CD4-positive, alpha-beta memory T cell (primary cell): ENCODE data around the gene GPS2. TPM values are rescaled to one million over a fixed set of nuclear protein-coding genes. Genes with fewer than 3 reads are reported as not detected.

ENCODE experiments used
- CTCF ChIA-PET: fragments of 350-600 bp; sonication (Branson Sonifier 250); formaldehyde crosslinking; loops from one replicate; lab custom pipeline; 2021; ENCODE audit warnings: inconsistent platforms; ENCODE audit not compliant: partially characterized antibody; lab: Charles Lee
- POLR2A ChIA-PET: fragments of 350-600 bp; sonication (Branson Sonifier 250); formaldehyde crosslinking; loops from one replicate; lab custom pipeline; 2021; ENCODE audit not compliant: partially characterized antibody; lab: Charles Lee
- DNase-seq, 5 donors: peaks; one replicate each; pipeline versions ENCODE4 v3.0.0 to v3.0.0-alpha.2; 2020 to 2022; ENCODE audit warnings: mixed read lengths in 1 of 5
- H3K27ac ChIP-seq: one replicate; pipeline ENCODE4 v1.7.0; 2013; ENCODE audit warnings: low read depth, low read length
- H3K27me3 ChIP-seq: 2 replicates; pipeline ENCODE4 v1.7.0; 2013; ENCODE audit warnings: mild to moderate bottlenecking, low read length, moderate library complexity; ENCODE audit not compliant: insufficient read depth
- H3K36me3 ChIP-seq: 2 replicates; pipeline ENCODE4 v1.7.0; 2013; ENCODE audit warnings: mild to moderate bottlenecking, low read length, moderate library complexity; ENCODE audit not compliant: insufficient read depth
- H3K4me1 ChIP-seq: 2 replicates; pipeline ENCODE4 v1.7.0; 2013; ENCODE audit warnings: mild to moderate bottlenecking, low read length, moderate library complexity; ENCODE audit not compliant: insufficient read depth
- H3K4me3 ChIP-seq, 2 donors: one replicate each; pipeline ENCODE4 v1.7.0; 2013; ENCODE audit warnings: low read length in 2 of 2, mild to moderate bottlenecking in 1 of 2
- H3K9me3 ChIP-seq, 2 donors: one replicate each; pipeline ENCODE4 v1.7.0; 2013; ENCODE audit warnings: low read length in 2 of 2, control low read depth in 1 of 2; ENCODE audit not compliant: control insufficient read depth in 1 of 2
- H3K27ac Mint-ChIP-seq, 7 donors: one replicate each; pipeline ENCODE4 v1.8.0; 2020 to 2021; ENCODE audit warnings: mixed read lengths in 7 of 7, mild to moderate bottlenecking in 6 of 7, inconsistent platforms in 3 of 7, moderate library complexity in 3 of 7
- H3K27me3 Mint-ChIP-seq, 2 donors: one replicate each; pipeline ENCODE4 v1.8.0; 2020 to 2021; ENCODE audit warnings: mixed read lengths in 2 of 2
- H3K36me3 Mint-ChIP-seq, 2 donors: one replicate each; pipeline ENCODE4 v1.8.0; 2020 to 2021; ENCODE audit warnings: mixed read lengths in 2 of 2, inconsistent platforms in 1 of 2, mild to moderate bottlenecking in 1 of 2
- H3K4me1 Mint-ChIP-seq, 4 donors: one replicate each; pipeline ENCODE4 v1.8.0; 2020 to 2021; ENCODE audit warnings: mixed read lengths in 4 of 4, mild to moderate bottlenecking in 1 of 4
- H3K4me3 Mint-ChIP-seq, 8 donors: one replicate each; pipeline ENCODE4 v1.8.0; 2020 to 2021; ENCODE audit warnings: mixed read lengths in 8 of 8, mild to moderate bottlenecking in 7 of 8, moderate library complexity in 6 of 8, inconsistent platforms in 3 of 8
- H3K9me3 Mint-ChIP-seq, 8 donors: one replicate each; pipeline ENCODE4 v1.8.0; 2020 to 2021; ENCODE audit warnings: mixed read lengths in 8 of 8, mild to moderate bottlenecking in 5 of 8, inconsistent platforms in 3 of 8, moderate library complexity in 1 of 8
- intact Hi-C: fragments of 100-400 bp; cut with micrococcal nuclease; formaldehyde crosslinking; loops from one replicate; pipeline ENCODE4 v1.15.1; 2023
- polyA plus RNA-seq, 2 donors: library from polyadenylated mRNA; unstranded; fragments of 300-500 nt; fragmentation: Illumina TruSeq; gene quantifications; one replicate each; pipeline ENCODE4 v1.2.3, GENCODE V29; 2021
- total RNA-seq, 2 experiments: library from RNA; stranded (reverse); gene quantifications; one replicate each; pipeline ENCODE4 v1.2.3, GENCODE V29; 2021

Gene GPS2, protein sequence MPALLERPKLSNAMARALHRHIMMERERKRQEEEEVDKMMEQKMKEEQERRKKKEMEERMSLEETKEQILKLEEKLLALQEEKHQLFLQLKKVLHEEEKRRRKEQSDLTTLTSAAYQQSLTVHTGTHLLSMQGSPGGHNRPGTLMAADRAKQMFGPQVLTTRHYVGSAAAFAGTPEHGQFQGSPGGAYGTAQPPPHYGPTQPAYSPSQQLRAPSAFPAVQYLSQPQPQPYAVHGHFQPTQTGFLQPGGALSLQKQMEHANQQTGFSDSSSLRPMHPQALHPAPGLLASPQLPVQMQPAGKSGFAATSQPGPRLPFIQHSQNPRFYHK
- 100 to 1,000 TPM; 127 to 132 TPM for total RNA-seq
- polyA plus RNA-seq: 100 to 1,000 TPM; 101 to 120 TPM

DNA sequence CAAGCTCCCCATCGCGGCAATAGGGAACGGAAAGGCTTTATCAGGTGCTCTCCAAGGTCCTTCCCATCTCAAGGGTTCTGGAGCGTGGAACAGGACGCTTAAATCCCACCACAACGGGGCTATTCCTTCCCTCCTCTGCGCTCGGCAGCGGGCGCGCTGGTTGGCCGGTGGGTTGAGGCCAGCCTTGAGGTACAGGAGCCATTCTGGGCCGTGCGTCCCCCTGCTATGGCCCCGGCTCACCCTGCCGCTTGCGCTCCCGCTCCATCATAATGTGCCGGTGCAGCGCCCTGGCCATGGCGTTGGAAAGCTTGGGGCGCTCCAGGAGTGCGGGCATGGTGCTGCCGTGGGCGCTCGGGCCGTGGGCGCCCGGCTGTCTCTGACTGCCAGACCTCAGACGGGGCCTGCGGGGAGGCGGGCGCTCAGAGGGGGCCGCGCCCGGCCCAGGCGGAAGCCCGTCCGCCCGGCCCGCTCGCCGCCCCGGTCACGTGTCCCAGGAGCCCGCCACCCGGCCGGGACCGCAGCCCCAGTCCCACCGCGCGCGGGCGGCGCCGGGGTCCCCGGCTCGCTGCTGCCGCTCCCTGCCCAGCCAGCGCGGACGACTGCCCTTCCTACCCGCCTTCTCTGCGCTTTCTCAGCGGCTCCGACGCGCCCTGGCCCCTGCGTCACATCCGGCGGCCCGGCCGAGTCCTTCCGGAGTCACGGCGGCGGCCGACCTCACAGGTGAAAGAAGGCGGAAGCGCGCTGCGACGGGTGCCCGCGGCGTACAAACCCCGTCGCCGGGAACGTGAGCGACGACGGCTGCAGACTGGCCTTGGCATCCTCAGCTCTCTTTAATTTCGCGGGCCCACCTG lies at the start of gene GPS2:
Gene GPS2 (minus strand): TSS at position 642 of the 851 bp plus-strand sequence. CDS start 308 bp downstream, at position 334.
- intact Hi-C loops: loop anchor here (1.0 kb wide), 2 partner anchors 8 to 14 kb away; partner anchors contain the start of genes EIF5A and NEURL4
- H3K27me3 Mint-ChIP-seq: no peaks in the 10 kb centered on the region
- peaks cover 50% of the 10 kb centered on the region for H3K4me1 ChIP-seq
- H3K4me1 Mint-ChIP-seq: peaks cover 29 to 64% (median 44%) of the 10 kb centered on the region in 4 donors
- no peaks in the 10 kb centered on the region for H3K9me3 ChIP-seq
- H3K36me3 ChIP-seq: peaks cover 59% of the 10 kb centered on the region
- ChIA-PET POLR2A (interaction anchor here (0.8 to 9.3 kb wide), 23 partner anchors 10 to 372 kb away, joined by 3 to 187 read pairs (median 6); partner anchors contain the start of genes ACADVL, ACAP1, DLG4 and DVL2), CTCF (interaction anchor here (0.6 to 4.2 kb wide), 7 partner anchors 10 to 122 kb away, joined by 3 to 21 read pairs (median 6); partner anchors contain the start of gene ACAP1)
- H3K4me3 ChIP-seq: peak within 1 kb of the TSS; percentile 68 to 76
- peaks cover 52 to 72% of the 10 kb centered on the region in 2 donors for H3K36me3 Mint-ChIP-seq
- H3K4me3 Mint-ChIP-seq: peak within 1 kb of the TSS; percentile 83 to 97 (median 92)
- H3K9me3 Mint-ChIP-seq: peaks cover 0 to 7% (median 0%) of the 10 kb centered on the region in 8 donors
- DNase-seq: peak; percentile 92 to 94 (median 93)
- no peaks in the 10 kb centered on the region for H3K27me3 ChIP-seq
- peak within 1 kb of the TSS; percentile 83 for H3K27ac ChIP-seq
- peak within 1 kb of the TSS; percentile 92 to 98 (median 96) for H3K27ac Mint-ChIP-seq

DNA sequence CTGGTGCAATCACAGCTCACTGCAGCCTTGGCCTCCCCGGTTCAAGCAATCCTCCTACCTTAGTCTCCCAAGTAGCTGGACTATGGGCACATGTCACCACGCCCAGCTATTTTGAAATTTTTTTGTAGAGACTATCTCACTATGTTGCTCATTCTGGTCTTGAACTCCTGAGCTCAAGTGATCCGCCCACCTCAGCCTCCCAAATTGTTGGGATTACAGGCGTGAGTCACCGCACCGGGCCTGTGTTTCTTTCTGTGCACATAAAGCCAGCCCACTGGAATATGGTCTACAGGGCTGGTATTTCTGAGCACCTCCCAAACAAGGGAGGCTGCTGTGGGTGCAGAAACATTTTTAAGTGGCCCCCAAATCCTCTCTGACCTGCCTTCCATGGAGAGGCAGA lies 48.2 kb upstream of the GPS2 start:
- H3K4me3 Mint-ChIP-seq: no peak overlapping the region
- POLR2A ChIA-PET: no interaction called here
- no peaks in the 10 kb centered on the region for H3K4me1 ChIP-seq
- no peak overlapping the region for H3K27ac ChIP-seq
- peaks cover 0 to 1% (median 0%) of the 10 kb centered on the region in 4 donors for H3K4me1 Mint-ChIP-seq
- intact Hi-C loops: no loop called here
- no peaks in the 10 kb centered on the region for H3K9me3 Mint-ChIP-seq
- no peak overlapping the region for H3K4me3 ChIP-seq
- no peaks in the 10 kb centered on the region for H3K36me3 ChIP-seq
- H3K36me3 Mint-ChIP-seq: no peaks in the 10 kb centered on the region
- H3K27me3 ChIP-seq: no peaks in the 10 kb centered on the region
- peaks cover 3% of the 10 kb centered on the region in 2 donors for H3K27me3 Mint-ChIP-seq
- CTCF ChIA-PET: no interaction called here
- no peak overlapping the region for H3K27ac Mint-ChIP-seq
- no peak for DNase-seq
- H3K9me3 ChIP-seq: no peaks in the 10 kb centered on the region

DNA sequence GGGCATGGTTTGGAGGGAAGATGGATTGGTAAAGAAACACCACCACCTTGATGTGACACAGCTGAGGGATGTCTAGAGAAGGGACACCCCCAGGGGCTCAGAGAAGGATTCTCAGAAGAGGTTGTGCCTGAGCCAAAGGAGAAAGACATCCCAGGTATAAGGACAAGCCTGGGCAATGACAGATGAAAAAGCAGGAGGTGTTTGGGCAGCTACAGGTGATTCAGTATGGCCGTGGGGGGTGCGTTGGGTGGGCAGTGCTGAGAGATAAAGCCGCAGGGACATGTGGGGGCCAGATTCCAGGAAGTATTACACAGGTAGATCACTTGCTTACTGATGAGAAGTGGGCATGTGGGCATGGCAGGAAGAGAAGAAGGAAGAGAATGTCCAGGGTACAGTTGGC lies 46.7 kb upstream of the GPS2 start:
- Mint-ChIP-seq H3K27ac (peak overlapping the region in 1 of 7 donors; percentile 68), H3K36me3 (no peaks in the 10 kb centered on the region), H3K9me3 (no peaks in the 10 kb centered on the region), H3K4me1 (peaks cover 0 to 1% (median 0%) of the 10 kb centered on the region in 4 donors), H3K27me3 (peaks cover 2% of the 10 kb centered on the region in 2 donors), H3K4me3 (no peak overlapping the region)
- no peak for DNase-seq
- H3K36me3 ChIP-seq: no peaks in the 10 kb centered on the region
- no peaks in the 10 kb centered on the region for H3K9me3 ChIP-seq
- H3K4me3 ChIP-seq: no peak overlapping the region
- POLR2A ChIA-PET: interaction anchor here (1.9 to 2.0 kb wide), 2 partner anchors 23 to 74 kb away, joined by 6 to 8 read pairs; partner anchors contain the start of gene TMEM102
- no peak overlapping the region for H3K27ac ChIP-seq
- CTCF ChIA-PET: interaction anchor here (0.6 to 2.8 kb wide), 5 partner anchors 9 to 239 kb away, joined by 3 to 10 read pairs (median 4); no protein-coding TSS in a partner anchor
- intact Hi-C loops: no loop called here
- no peaks in the 10 kb centered on the region for H3K27me3 ChIP-seq
- H3K4me1 ChIP-seq: no peaks in the 10 kb centered on the region

GRCh38 chr17:7357381-7357780 lies 42.2 kb upstream of the GPS2 start:
- Histone ChIP-seq H3K27ac (no peak overlapping the region), H3K27me3 (no peaks in the 10 kb centered on the region), H3K36me3 (no peaks in the 10 kb centered on the region), H3K9me3 (no peaks in the 10 kb centered on the region), H3K4me3 (no peak overlapping the region), H3K4me1 (peaks cover 19% of the 10 kb centered on the region)
- Mint-ChIP-seq H3K36me3 (no peaks in the 10 kb centered on the region), H3K4me1 (peaks cover 10 to 27% (median 21%) of the 10 kb centered on the region in 4 donors), H3K27me3 (peaks cover 0 to 2% of the 10 kb centered on the region in 2 donors), H3K27ac (no peak overlapping the region), H3K9me3 (no peaks in the 10 kb centered on the region), H3K4me3 (no peak overlapping the region)
- intact Hi-C loops: no loop called here
- POLR2A ChIA-PET: interaction anchor here (3.8 kb wide), 1 partner anchor 79 kb away, joined by 50 read pairs; the partner anchor contains the start of gene TMEM102
- DNase-seq: no peak
- CTCF ChIA-PET: interaction anchor here (1.0 to 6.6 kb wide), 5 partner anchors 15 to 204 kb away, joined by 3 to 88 read pairs (median 30); partner anchors contain the start of genes FGF11, PLSCR3, SENP3 and TMEM102

- no peaks in the 10 kb centered on the region for H3K27me3 Mint-ChIP-seq
- Histone ChIP-seq H3K4me1 (peaks cover 23% of the 10 kb centered on the region), H3K4me3 (no peak overlapping the region), H3K36me3 (no peaks in the 10 kb centered on the region), H3K9me3 (no peaks in the 10 kb centered on the region), H3K27ac (no peak overlapping the region), H3K27me3 (no peaks in the 10 kb centered on the region)
- no peak overlapping the region for H3K27ac Mint-ChIP-seq
- no peaks in the 10 kb centered on the region for H3K9me3 Mint-ChIP-seq
- DNase-seq: no peak
- ChIA-PET CTCF (interaction anchor here (0.7 to 6.6 kb wide), 24 partner anchors 11 to 331 kb away, joined by 3 to 88 read pairs (median 8); partner anchors contain the start of genes ACAP1, FGF11, PLSCR3 and SENP3), POLR2A (interaction anchor here (1.0 to 5.0 kb wide), 10 partner anchors 20 to 233 kb away, joined by 3 to 50 read pairs (median 15); partner anchors contain the start of genes ACAP1, MPDU1, PLSCR3 and POLR2A)
- intact Hi-C loops: loop anchor here (1.0 kb wide), 5 partner anchors 60 to 205 kb away; partner anchors contain the start of genes POLR2A, SENP3 and TMEM102
- no peaks in the 10 kb centered on the region for H3K36me3 Mint-ChIP-seq
- H3K4me1 Mint-ChIP-seq: peaks cover 12 to 30% (median 23%) of the 10 kb centered on the region in 4 donors
- no peak overlapping the region for H3K4me3 Mint-ChIP-seq
Measured at GRCh38 chr17:7356756-7357155, 41.6 kb upstream of the GPS2 start.

- Mint-ChIP-seq H3K36me3 (peaks cover 0 to 3% of the 10 kb centered on the region in 2 donors), H3K9me3 (peaks cover 0 to 1% (median 0%) of the 10 kb centered on the region in 8 donors), H3K4me3 (peak overlapping the region in 1 of 8 donors; percentile 62), H3K4me1 (peaks cover 14 to 34% (median 25%) of the 10 kb centered on the region in 4 donors), H3K27me3 (no peaks in the 10 kb centered on the region), H3K27ac (peak overlapping the region in 1 of 7 donors; percentile 50)
- Histone ChIP-seq H3K36me3 (no peaks in the 10 kb centered on the region), H3K4me3 (no peak overlapping the region), H3K27ac (no peak overlapping the region), H3K9me3 (no peaks in the 10 kb centered on the region), H3K27me3 (no peaks in the 10 kb centered on the region), H3K4me1 (peaks cover 27% of the 10 kb centered on the region)
- DNase-seq: peak; percentile 80 to 83 (median 81)
- POLR2A ChIA-PET: interaction anchor here (0.9 to 5.0 kb wide), 21 partner anchors 14 to 331 kb away, joined by 3 to 50 read pairs (median 5); partner anchors contain the start of genes ACAP1, GPS2, MPDU1 and PLSCR3
- CTCF ChIA-PET: interaction anchor here (0.6 to 6.6 kb wide), 51 partner anchors 11 to 332 kb away, joined by 3 to 88 read pairs (median 4); partner anchors contain the start of genes ACAP1, FGF11, MPDU1 and NLGN2
- intact Hi-C loops: loop anchor here (1.0 kb wide), 5 partner anchors 60 to 205 kb away; partner anchors contain the start of genes POLR2A, SENP3 and TMEM102
Measured at GRCh38 chr17:7356072-7356549, 41.0 kb upstream of the GPS2 start.
